IMR-90 (cell line): ENCODE data around the gene AGAP9. TPM values are rescaled to one million over a fixed set of nuclear protein-coding genes. Genes with fewer than 3 reads are reported as not detected.
A peak's percentile ranks its signal among the peaks of the same experiment; 100 is the strongest.
"Not testable (repeated sequence)": the region's sequence is repeated elsewhere in the genome, so short reads cannot be mapped to it uniquely, and the experiment has no call there.

ENCODE experiments used
- ATAC-seq: fragments of 200-7000 bp; cut with Tn5 transposase; 2 replicates; pipeline ENCODE4 v1.9.1; 2020; ENCODE audit warnings: low read depth, mild to moderate bottlenecking, moderate library complexity
- BruUV-seq: library from RNA; stranded (reverse); fragments of 400-500 nt; replicated peaks from 2 replicates; lab custom pipeline; 2021; lab: Mats Ljungman, UMichigan
- CTCF ChIA-PET: fragments of 300-600 bp; formaldehyde crosslinking; extraction: SDS; loops from one replicate; lab custom pipeline; 2021; ENCODE audit warnings: antibody characterized with exemption; lab: Yijun Ruan, JAX
- POLR2A ChIA-PET: fragments of 300-600 bp; sonication (Branson Sonifier 250); formaldehyde crosslinking; loops from one replicate; lab custom pipeline; 2022; ENCODE audit warnings: antibody characterized with exemption; ENCODE audit not compliant: unreplicated experiment; lab: Charles Lee
- DNase-seq: peaks from one replicate; pipeline ENCODE4 v3.0.0; 2013
- H2AFZ ChIP-seq: replicated peaks from 2 replicates; pipeline ENCODE3; 2013; ENCODE audit warnings: low read length, mild to moderate bottlenecking; ENCODE audit not compliant: poor library complexity
- H2AK5ac ChIP-seq: 2 replicates; pipeline ENCODE4 v1.6.1; 2013; ENCODE audit warnings: low read depth, low read length, inconsistent platforms
- H2AK9ac ChIP-seq: replicated peaks from 2 replicates; pipeline ENCODE3; 2013; ENCODE audit warnings: mild to moderate bottlenecking, low read depth, low read length, moderate library complexity; ENCODE audit not compliant: poor library complexity
- H2BK120ac ChIP-seq: 2 replicates; pipeline ENCODE4 v1.6.1; 2013; ENCODE audit warnings: low read depth, low read length, inconsistent platforms
- H2BK15ac ChIP-seq: 3 replicates; pipeline ENCODE4 v1.6.1; 2013; ENCODE audit warnings: low read depth, low read length, inconsistent platforms
- H2BK20ac ChIP-seq: 2 replicates; pipeline ENCODE4 v1.6.1; 2013; ENCODE audit warnings: low read depth, mild to moderate bottlenecking, inconsistent platforms, low read length, moderate library complexity
- H2BK5ac ChIP-seq: 2 replicates; pipeline ENCODE4 v1.6.1; 2013; ENCODE audit warnings: mild to moderate bottlenecking, low read depth, low read length, inconsistent platforms; ENCODE audit not compliant: poor library complexity, severe bottlenecking
- H3K14ac ChIP-seq: replicated peaks from 2 replicates; pipeline ENCODE4 v1.6.1; 2013; ENCODE audit warnings: low read depth, low read length, inconsistent platforms
- H3K18ac ChIP-seq: 2 replicates; pipeline ENCODE4 v1.6.1; 2013; ENCODE audit warnings: low read depth, low read length, control low read depth
- H3K23ac ChIP-seq: 2 replicates; pipeline ENCODE4 v1.6.1; 2013; ENCODE audit warnings: low read depth, low read length, inconsistent platforms
- H3K27ac ChIP-seq: 2 replicates; pipeline ENCODE4 v1.5.1; 2013; ENCODE audit warnings: mild to moderate bottlenecking, control low read depth, low read length; ENCODE audit not compliant: insufficient read depth
- H3K27me3 ChIP-seq: 2 replicates; pipeline ENCODE4 v1.6.1; 2013; ENCODE audit warnings: low read length; ENCODE audit not compliant: control insufficient read depth, insufficient read depth
- H3K36me3 ChIP-seq: 2 replicates; pipeline ENCODE4 v1.6.1; 2013; ENCODE audit warnings: low read length, mixed read lengths; ENCODE audit not compliant: control insufficient read depth, insufficient read depth
- H3K4ac ChIP-seq: 2 replicates; pipeline ENCODE4 v1.6.1; 2013; ENCODE audit warnings: low read depth, low read length, inconsistent platforms
- H3K4me1 ChIP-seq: 2 replicates; pipeline ENCODE4 v1.6.1; 2013; ENCODE audit warnings: low read length, mixed read lengths; ENCODE audit not compliant: control insufficient read depth, insufficient read depth
- H3K4me2 ChIP-seq: 2 replicates; pipeline ENCODE4 v1.6.1; 2013; ENCODE audit warnings: low read depth, mild to moderate bottlenecking, control low read depth, low read length, moderate library complexity
- H3K4me3 ChIP-seq: 2 replicates; pipeline ENCODE4 v1.5.1; 2013; ENCODE audit warnings: low read depth, mild to moderate bottlenecking, control low read depth, low read length, moderate library complexity; ENCODE audit not compliant: insufficient read depth
- H3K56ac ChIP-seq: 2 replicates; pipeline ENCODE4 v1.6.1; 2013; ENCODE audit warnings: low read length, inconsistent platforms; ENCODE audit not compliant: insufficient read depth; ENCODE audit errors: extremely low read depth
- H3K79me1 ChIP-seq, 2 experiments: 2 replicates each; pipeline ENCODE4 v1.6.1; 2013; ENCODE audit warnings: low read length in 2 of 2, inconsistent platforms in 1 of 2, low read depth in 1 of 2
- H3K9ac ChIP-seq: 2 replicates; pipeline ENCODE4 v1.6.1; 2013; ENCODE audit warnings: low read depth, low read length, control low read depth
- H3K9me1 ChIP-seq: 2 replicates; pipeline ENCODE4 v1.6.1; 2013; ENCODE audit warnings: low read length, inconsistent platforms; ENCODE audit not compliant: insufficient read depth
- H3K9me3 ChIP-seq: 2 replicates; pipeline ENCODE4 v1.6.1; 2013; ENCODE audit warnings: low read length; ENCODE audit not compliant: control insufficient read depth, insufficient read depth
- H4K20me1 ChIP-seq: 2 replicates; pipeline ENCODE4 v1.6.1; 2013; ENCODE audit warnings: low read length, inconsistent platforms; ENCODE audit not compliant: insufficient read depth
- H4K5ac ChIP-seq: 2 replicates; pipeline ENCODE4 v1.6.1; 2013; ENCODE audit warnings: mild to moderate bottlenecking, low read depth, low read length, control low read depth
- H4K8ac ChIP-seq, 2 experiments: 2 replicates each; pipeline ENCODE4 v1.6.1; 2013; ENCODE audit warnings: low read depth in 2 of 2, low read length in 2 of 2, control low read depth in 1 of 2, inconsistent platforms in 1 of 2
- H4K91ac ChIP-seq: 2 replicates; pipeline ENCODE4 v1.6.1; 2013; ENCODE audit warnings: low read depth, low read length, inconsistent platforms; ENCODE audit not compliant: insufficient read depth
- WGBS, 2 experiments: methylation state at CpG; one replicate each; pipeline versions ENCODE4 v1.1.5 to v1.1.7; 2013; ENCODE audit warnings: missing lambda C conversion rate in 2 of 2; ENCODE audit not compliant: insufficient read length in 1 of 2; ENCODE audit errors: extremely low coverage in 2 of 2; 5-methylcytosine and 5-hydroxymethylcytosine counted together
- dilution Hi-C: fragments of 300-500 bp; cut with HindIII; formaldehyde crosslinking; loops from one replicate; pipeline ENCODE4 v1.14.3; 2018; ENCODE audit warnings: low sequenced_read_pairs; ENCODE audit not compliant: unreplicated experiment
- in situ Hi-C: fragments of 300-500 bp; cut with MboI; formaldehyde crosslinking; loops from 3 replicates; pipeline ENCODE4 v1.14.3; 2019; ENCODE audit warnings: low sequenced_read_pairs, inconsistent platforms, mixed read lengths
- intact Hi-C: fragments of 100-400 bp; cut with micrococcal nuclease; formaldehyde crosslinking; loops from 2 replicates; pipeline ENCODE4 v1.10.0; 2022
- polyA plus RNA-seq, 3 experiments: library from polyadenylated mRNA; depleted of rRNA; stranded (reverse); fragments of >200 nt; gene quantifications; 2 replicates each; pipeline ENCODE4 v1.2.3, GENCODE V29; 2012; ENCODE audit warnings: low replicate concordance in 1 of 3
- total RNA-seq: library from RNA; depleted of rRNA; stranded (reverse); fragments of >200 nt; gene quantifications from 2 replicates; pipeline ENCODE4 v1.2.3, GENCODE V29; 2012

The AGAP9 gene
- total and polyA plus RNA-seq, 2 of the 4 experiments (the other 2 are of a cell fraction) = 3.2 to 11.2 TPM

DNA sequence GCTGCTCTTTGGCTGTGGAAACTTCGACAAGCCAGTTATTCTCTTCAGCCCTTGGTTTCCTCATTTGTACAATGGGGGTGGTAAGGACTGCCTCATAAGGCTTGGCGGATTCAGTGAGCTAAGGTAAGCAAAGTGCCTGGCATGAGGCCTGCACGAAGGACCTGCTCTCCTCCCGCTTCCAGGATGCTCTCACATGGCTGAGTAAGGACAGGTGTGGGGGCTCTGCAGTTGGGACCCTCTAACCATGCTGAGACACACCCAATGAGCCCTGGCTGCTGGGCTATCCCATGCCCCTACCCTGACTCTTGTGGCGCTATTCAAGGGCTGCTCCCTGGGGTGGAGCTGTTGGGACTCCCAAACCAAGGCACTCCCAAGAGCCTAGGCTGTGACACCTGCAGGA, 48.3 kb downstream of the AGAP9 start:
- H2BK15ac ChIP-seq, H4K91ac ChIP-seq, in situ Hi-C loops, DNase-seq, H3K9ac ChIP-seq, BruUV-seq, H2AFZ ChIP-seq, H3K79me1 ChIP-seq, H3K4me2 ChIP-seq, H3K56ac ChIP-seq, H3K27me3 ChIP-seq, H2AK9ac ChIP-seq, intact Hi-C loops, ATAC-seq, H3K9me3 ChIP-seq, H4K20me1 ChIP-seq, H3K4ac ChIP-seq, H2BK5ac ChIP-seq, POLR2A ChIA-PET, H4K8ac ChIP-seq, H2BK20ac ChIP-seq, H3K9me1 ChIP-seq, H3K4me1 ChIP-seq, H3K36me3 ChIP-seq, H3K14ac ChIP-seq, H4K5ac ChIP-seq, dilution Hi-C loops, H3K27ac ChIP-seq, H3K18ac ChIP-seq, H3K23ac ChIP-seq, CTCF ChIA-PET, H3K4me3 ChIP-seq: not testable (repeated sequence)
- Histone ChIP-seq H2AK5ac (peak overlapping the region; percentile 67; the same call in 1 of the 2 replicates), H2BK120ac (0 out of 2 replicates have a peak overlapping the region, but pooled peaks have one; percentile 40)
- no CpG with 5 or more reads among the region's 5 CpGs for WGBS, 2 experiments

GRCh38 chr10:47473516-47473915, 49.9 kb downstream of the AGAP9 start:
- H3K18ac ChIP-seq, H3K23ac ChIP-seq, H2BK120ac ChIP-seq, DNase-seq, H3K4me2 ChIP-seq, H3K79me1 ChIP-seq, H2AK5ac ChIP-seq, H3K14ac ChIP-seq, dilution Hi-C loops, H2BK20ac ChIP-seq, H3K9ac ChIP-seq, BruUV-seq, H2AFZ ChIP-seq, intact Hi-C loops, CTCF ChIA-PET, H3K9me3 ChIP-seq, H3K4ac ChIP-seq, H4K91ac ChIP-seq, H3K27me3 ChIP-seq, H3K27ac ChIP-seq, H4K5ac ChIP-seq, H3K9me1 ChIP-seq, POLR2A ChIA-PET, H3K36me3 ChIP-seq, H2BK5ac ChIP-seq, H2BK15ac ChIP-seq, H3K4me1 ChIP-seq, in situ Hi-C loops, ATAC-seq, H4K8ac ChIP-seq, H3K4me3 ChIP-seq, H2AK9ac ChIP-seq, H3K56ac ChIP-seq, H4K20me1 ChIP-seq: not testable (repeated sequence)
- no CpG with 5 or more reads among the region's 7 CpGs for WGBS, 2 experiments
